ENCODE results near the gene TRAPPC1.

DNA sequence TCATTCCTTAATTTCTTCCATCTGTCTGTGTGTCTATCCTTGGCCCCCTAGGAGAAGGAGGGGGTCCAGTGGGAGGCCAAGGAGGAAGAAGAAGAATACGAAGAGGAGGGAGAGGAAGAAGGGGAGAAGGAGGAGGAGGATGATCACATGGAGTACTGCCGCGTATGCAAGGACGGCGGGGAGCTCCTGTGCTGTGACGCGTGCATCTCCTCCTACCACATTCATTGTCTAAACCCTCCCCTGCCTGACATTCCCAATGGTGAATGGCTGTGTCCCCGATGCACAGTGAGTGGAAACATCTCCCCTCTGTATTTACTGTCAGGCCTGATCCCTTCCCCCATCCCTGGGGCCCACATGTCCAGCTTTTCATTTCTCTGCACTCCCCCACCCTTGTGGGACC, 36.9 kb downstream of the TRAPPC1 start:
- TF ChIP-seq, protein P1, sequence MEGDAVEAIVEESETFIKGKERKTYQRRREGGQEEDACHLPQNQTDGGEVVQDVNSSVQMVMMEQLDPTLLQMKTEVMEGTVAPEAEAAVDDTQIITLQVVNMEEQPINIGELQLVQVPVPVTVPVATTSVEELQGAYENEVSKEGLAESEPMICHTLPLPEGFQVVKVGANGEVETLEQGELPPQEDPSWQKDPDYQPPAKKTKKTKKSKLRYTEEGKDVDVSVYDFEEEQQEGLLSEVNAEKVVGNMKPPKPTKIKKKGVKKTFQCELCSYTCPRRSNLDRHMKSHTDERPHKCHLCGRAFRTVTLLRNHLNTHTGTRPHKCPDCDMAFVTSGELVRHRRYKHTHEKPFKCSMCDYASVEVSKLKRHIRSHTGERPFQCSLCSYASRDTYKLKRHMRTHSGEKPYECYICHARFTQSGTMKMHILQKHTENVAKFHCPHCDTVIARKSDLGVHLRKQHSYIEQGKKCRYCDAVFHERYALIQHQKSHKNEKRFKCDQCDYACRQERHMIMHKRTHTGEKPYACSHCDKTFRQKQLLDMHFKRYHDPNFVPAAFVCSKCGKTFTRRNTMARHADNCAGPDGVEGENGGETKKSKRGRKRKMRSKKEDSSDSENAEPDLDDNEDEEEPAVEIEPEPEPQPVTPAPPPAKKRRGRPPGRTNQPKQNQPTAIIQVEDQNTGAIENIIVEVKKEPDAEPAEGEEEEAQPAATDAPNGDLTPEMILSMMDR (IDR thresholded peaks at IDR 0.05), result no peak
- TF ChIP-seq EP300 (IDR thresholded peaks at IDR 0.05; ENCODE audit: borderline replicate concordance in 1 of 2, low read depth in 1 of 2, low read length in 1 of 2) (no peak), POLR2AphosphoS5 (IDR thresholded peaks at IDR 0.05; ENCODE audit: low read depth, low read length) (no peak), JUND (IDR thresholded peaks at IDR 0.05) (no peak), GABPA (IDR thresholded peaks at IDR 0.05; ENCODE audit: low read depth) (no peak), NRF1 (IDR thresholded peaks at IDR 0.05; ENCODE audit: low read depth, low read length) (no peak), RXRA (IDR thresholded peaks at IDR 0.05; ENCODE audit: borderline replicate concordance, low read depth) (no peak), SIN3A (IDR thresholded peaks at IDR 0.05; ENCODE audit: borderline replicate concordance, low read depth, low read length) (no peak), TCF12 (IDR thresholded peaks at IDR 0.05) (no peak), EZH2phosphoT487 (IDR thresholded peaks at IDR 0.05; ENCODE audit: borderline replicate concordance, low read depth) (no peak), RAD21 (IDR thresholded peaks at IDR 0.05; ENCODE audit: low read length) (no peak)
- TF ChIP-seq, protein P2, sequence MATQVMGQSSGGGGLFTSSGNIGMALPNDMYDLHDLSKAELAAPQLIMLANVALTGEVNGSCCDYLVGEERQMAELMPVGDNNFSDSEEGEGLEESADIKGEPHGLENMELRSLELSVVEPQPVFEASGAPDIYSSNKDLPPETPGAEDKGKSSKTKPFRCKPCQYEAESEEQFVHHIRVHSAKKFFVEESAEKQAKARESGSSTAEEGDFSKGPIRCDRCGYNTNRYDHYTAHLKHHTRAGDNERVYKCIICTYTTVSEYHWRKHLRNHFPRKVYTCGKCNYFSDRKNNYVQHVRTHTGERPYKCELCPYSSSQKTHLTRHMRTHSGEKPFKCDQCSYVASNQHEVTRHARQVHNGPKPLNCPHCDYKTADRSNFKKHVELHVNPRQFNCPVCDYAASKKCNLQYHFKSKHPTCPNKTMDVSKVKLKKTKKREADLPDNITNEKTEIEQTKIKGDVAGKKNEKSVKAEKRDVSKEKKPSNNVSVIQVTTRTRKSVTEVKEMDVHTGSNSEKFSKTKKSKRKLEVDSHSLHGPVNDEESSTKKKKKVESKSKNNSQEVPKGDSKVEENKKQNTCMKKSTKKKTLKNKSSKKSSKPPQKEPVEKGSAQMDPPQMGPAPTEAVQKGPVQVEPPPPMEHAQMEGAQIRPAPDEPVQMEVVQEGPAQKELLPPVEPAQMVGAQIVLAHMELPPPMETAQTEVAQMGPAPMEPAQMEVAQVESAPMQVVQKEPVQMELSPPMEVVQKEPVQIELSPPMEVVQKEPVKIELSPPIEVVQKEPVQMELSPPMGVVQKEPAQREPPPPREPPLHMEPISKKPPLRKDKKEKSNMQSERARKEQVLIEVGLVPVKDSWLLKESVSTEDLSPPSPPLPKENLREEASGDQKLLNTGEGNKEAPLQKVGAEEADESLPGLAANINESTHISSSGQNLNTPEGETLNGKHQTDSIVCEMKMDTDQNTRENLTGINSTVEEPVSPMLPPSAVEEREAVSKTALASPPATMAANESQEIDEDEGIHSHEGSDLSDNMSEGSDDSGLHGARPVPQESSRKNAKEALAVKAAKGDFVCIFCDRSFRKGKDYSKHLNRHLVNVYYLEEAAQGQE (IDR thresholded peaks at IDR 0.05; ENCODE audit: low read depth, low read length), result no peak
- TF ChIP-seq, protein P3, sequence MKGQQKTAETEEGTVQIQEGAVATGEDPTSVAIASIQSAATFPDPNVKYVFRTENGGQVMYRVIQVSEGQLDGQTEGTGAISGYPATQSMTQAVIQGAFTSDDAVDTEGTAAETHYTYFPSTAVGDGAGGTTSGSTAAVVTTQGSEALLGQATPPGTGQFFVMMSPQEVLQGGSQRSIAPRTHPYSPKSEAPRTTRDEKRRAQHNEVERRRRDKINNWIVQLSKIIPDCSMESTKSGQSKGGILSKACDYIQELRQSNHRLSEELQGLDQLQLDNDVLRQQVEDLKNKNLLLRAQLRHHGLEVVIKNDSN (IDR thresholded peaks at IDR 0.05; ENCODE audit: borderline replicate concordance, low read depth), result no peak
- TF ChIP-seq, protein P4, sequence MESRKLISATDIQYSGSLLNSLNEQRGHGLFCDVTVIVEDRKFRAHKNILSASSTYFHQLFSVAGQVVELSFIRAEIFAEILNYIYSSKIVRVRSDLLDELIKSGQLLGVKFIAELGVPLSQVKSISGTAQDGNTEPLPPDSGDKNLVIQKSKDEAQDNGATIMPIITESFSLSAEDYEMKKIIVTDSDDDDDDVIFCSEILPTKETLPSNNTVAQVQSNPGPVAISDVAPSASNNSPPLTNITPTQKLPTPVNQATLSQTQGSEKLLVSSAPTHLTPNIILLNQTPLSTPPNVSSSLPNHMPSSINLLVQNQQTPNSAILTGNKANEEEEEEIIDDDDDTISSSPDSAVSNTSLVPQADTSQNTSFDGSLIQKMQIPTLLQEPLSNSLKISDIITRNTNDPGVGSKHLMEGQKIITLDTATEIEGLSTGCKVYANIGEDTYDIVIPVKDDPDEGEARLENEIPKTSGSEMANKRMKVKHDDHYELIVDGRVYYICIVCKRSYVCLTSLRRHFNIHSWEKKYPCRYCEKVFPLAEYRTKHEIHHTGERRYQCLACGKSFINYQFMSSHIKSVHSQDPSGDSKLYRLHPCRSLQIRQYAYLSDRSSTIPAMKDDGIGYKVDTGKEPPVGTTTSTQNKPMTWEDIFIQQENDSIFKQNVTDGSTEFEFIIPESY (IDR thresholded peaks at IDR 0.05; ENCODE audit: borderline replicate concordance, low read depth), result no peak
